Esophagus squamous epithelium (tissue), 4 donors: ENCODE results near the gene LMO1.

Experiments
- POLR2A ChIP-seq, 4 donors: fragments of 450-650 bp; IDR thresholded peaks; one replicate each; pipeline ENCODE4 v1.6.1; 2017; ENCODE audit warnings: antibody characterized with exemption in 4 of 4, mild to moderate bottlenecking in 4 of 4, moderate library complexity in 3 of 4
- TF ChIP-seq, protein P1 (sequence below), 6 experiments: fragments of 450-650 bp in 4 of 6; fragments of 200-600 bp in 2 of 6; sonication (generic) in 2 of 6; IDR thresholded peaks; one replicate each; pipeline ENCODE4 v1.5.1; 2016 to 2019; ENCODE audit warnings: antibody characterized with exemption in 6 of 6, mild to moderate bottlenecking in 4 of 6, moderate library complexity in 4 of 6

- TF ChIP-seq POLR2A (IDR thresholded peaks at IDR 0.05) = no peak
- TF ChIP-seq, protein P1, sequence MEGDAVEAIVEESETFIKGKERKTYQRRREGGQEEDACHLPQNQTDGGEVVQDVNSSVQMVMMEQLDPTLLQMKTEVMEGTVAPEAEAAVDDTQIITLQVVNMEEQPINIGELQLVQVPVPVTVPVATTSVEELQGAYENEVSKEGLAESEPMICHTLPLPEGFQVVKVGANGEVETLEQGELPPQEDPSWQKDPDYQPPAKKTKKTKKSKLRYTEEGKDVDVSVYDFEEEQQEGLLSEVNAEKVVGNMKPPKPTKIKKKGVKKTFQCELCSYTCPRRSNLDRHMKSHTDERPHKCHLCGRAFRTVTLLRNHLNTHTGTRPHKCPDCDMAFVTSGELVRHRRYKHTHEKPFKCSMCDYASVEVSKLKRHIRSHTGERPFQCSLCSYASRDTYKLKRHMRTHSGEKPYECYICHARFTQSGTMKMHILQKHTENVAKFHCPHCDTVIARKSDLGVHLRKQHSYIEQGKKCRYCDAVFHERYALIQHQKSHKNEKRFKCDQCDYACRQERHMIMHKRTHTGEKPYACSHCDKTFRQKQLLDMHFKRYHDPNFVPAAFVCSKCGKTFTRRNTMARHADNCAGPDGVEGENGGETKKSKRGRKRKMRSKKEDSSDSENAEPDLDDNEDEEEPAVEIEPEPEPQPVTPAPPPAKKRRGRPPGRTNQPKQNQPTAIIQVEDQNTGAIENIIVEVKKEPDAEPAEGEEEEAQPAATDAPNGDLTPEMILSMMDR (IDR thresholded peaks at IDR 0.05) = no peak
Measured at GRCh38 chr11:8199676-8200075, 64.0 kb downstream of the LMO1 start.
